ENCODE data around the gene TPRG1. TPM values are rescaled to one million over a fixed set of nuclear protein-coding genes. Genes with fewer than 3 reads are reported as not detected.
"Not testable (repeated sequence)": the region's sequence is repeated elsewhere in the genome, so short reads cannot be mapped to it uniquely, and the experiment has no call there.

The TPRG1 gene
- total RNA-seq, 1 experiment from 2014 or later = 0.24 TPM

- DNase-seq (ENCODE audit: low read depth) = no peak
These were observed 136.2 kb downstream of the TPRG1 start for GRCh38 chr3:189307963-189308362.

- DNase-seq (ENCODE audit: low read depth) = no peak
These were observed 136.8 kb downstream of the TPRG1 start for GRCh38 chr3:189308608-189309007.

- no peak for DNase-seq (ENCODE audit: low read depth)
These were observed 137.7 kb downstream of the TPRG1 start for GRCh38 chr3:189309400-189309975.

GRCh38 chr3:189311521-189311920 is 139.8 kb downstream of the TPRG1 start:
- DNase-seq (ENCODE audit: low read depth) = no peak

GRCh38 chr3:189312866-189313265 is 141.1 kb downstream of the TPRG1 start:
- no peak for DNase-seq (ENCODE audit: low read depth)

- DNase-seq (ENCODE audit: low read depth) = no peak
These were observed 144.7 kb downstream of the TPRG1 start for GRCh38 chr3:189316296-189317019.

- no peak for DNase-seq (ENCODE audit: low read depth)
These were observed 146.1 kb downstream of the TPRG1 start for GRCh38 chr3:189317911-189318310.

GRCh38 chr3:189320511-189320910 is 148.7 kb downstream of the TPRG1 start:
- DNase-seq (ENCODE audit: low read depth) = no peak

GRCh38 chr3:189322339-189322738 is 150.6 kb downstream of the TPRG1 start:
- no peak for DNase-seq (ENCODE audit: low read depth)

GRCh38 chr3:189324538-189325138 is 152.9 kb downstream of the TPRG1 start:
- DNase-seq (ENCODE audit: low read depth) = peak; percentile 100

- no peak for DNase-seq (ENCODE audit: low read depth)
These were observed 153.7 kb downstream of the TPRG1 start for GRCh38 chr3:189325454-189325853.

- DNase-seq (ENCODE audit: low read depth) = not testable (repeated sequence)
These were observed 157.9 kb downstream of the TPRG1 start for GRCh38 chr3:189329630-189330029.

GRCh38 chr3:189330066-189330465 is 158.3 kb downstream of the TPRG1 start:
- no peak for DNase-seq (ENCODE audit: low read depth)

- no peak for DNase-seq (ENCODE audit: low read depth)
These were observed 159.2 kb downstream of the TPRG1 start for GRCh38 chr3:189331002-189331418.

GRCh38 chr3:189334064-189334920 is 162.5 kb downstream of the TPRG1 start:
- peak; percentile 48 for DNase-seq (ENCODE audit: low read depth)

- DNase-seq (ENCODE audit: low read depth) = no peak
These were observed 165.9 kb downstream of the TPRG1 start for GRCh38 chr3:189337673-189338091.

GRCh38 chr3:189338366-189338765 is 166.6 kb downstream of the TPRG1 start:
- DNase-seq (ENCODE audit: low read depth) = no peak

- no peak for DNase-seq (ENCODE audit: low read depth)
These were observed 168.2 kb downstream of the TPRG1 start for GRCh38 chr3:189339996-189340395.

- no peak for DNase-seq (ENCODE audit: low read depth)
These were observed 169.1 kb downstream of the TPRG1 start for GRCh38 chr3:189340680-189341460.

- DNase-seq (ENCODE audit: low read depth) = peak; percentile 17
These were observed 171.0 kb downstream of the TPRG1 start for GRCh38 chr3:189342811-189343210.

GRCh38 chr3:189344996-189345395 is 173.2 kb downstream of the TPRG1 start:
- no peak for DNase-seq (ENCODE audit: low read depth)

All from HT1080 (cell line).